WERI-Rb-1 (cell line): ENCODE results near the gene MAST4.

Experiments used
- DNase-seq: peaks from one replicate; pipeline ENCODE4 v3.0.0-alpha.2; 2020
- H3K27ac ChIP-seq: fragments of 250-450 bp; sonication (Bioruptor Pico); 2 replicates; pipeline ENCODE4 v1.5.1; 2020; ENCODE audit warnings: mild to moderate bottlenecking, moderate library complexity
- H3K27me3 ChIP-seq: fragments of 250-450 bp; sonication (Bioruptor Pico); 2 replicates; pipeline ENCODE4 v1.5.1; 2021; ENCODE audit warnings: mild to moderate bottlenecking, low read depth, moderate library complexity; ENCODE audit not compliant: insufficient read depth, severe bottlenecking
- H3K36me3 ChIP-seq: fragments of 250-450 bp; sonication (Bioruptor Pico); 2 replicates; pipeline ENCODE4 v1.5.1; 2020; ENCODE audit warnings: mild to moderate bottlenecking, moderate library complexity
- H3K4me3 ChIP-seq: 2 replicates; pipeline ENCODE4 v1.5.1; 2011; ENCODE audit warnings: low read depth, mild to moderate bottlenecking, control low read depth, low read length
- H3K9me3 ChIP-seq: fragments of 250-450 bp; sonication (Bioruptor Pico); 2 replicates; pipeline ENCODE4 v1.5.1; 2021; ENCODE audit warnings: mild to moderate bottlenecking, moderate library complexity; ENCODE audit not compliant: severe bottlenecking
- CTCF ChIP-seq: IDR thresholded peaks from 2 replicates; pipeline ENCODE4 v1.5.1; 2011; ENCODE audit warnings: low read depth, mild to moderate bottlenecking, control low read depth, inconsistent platforms, low read length

Gene MAST4

GRCh38 chr5:66639037-66639436, 42.8 kb downstream of the MAST4 start:
- no peaks in the 10 kb centered on the region for H3K9me3 ChIP-seq
- no peak for TF ChIP-seq CTCF
- no peaks in the 10 kb centered on the region for H3K27me3 ChIP-seq
- no peak for DNase-seq
- H3K36me3 ChIP-seq = no peaks in the 10 kb centered on the region
- no peak overlapping the region for H3K4me3 ChIP-seq
- no peak overlapping the region for H3K27ac ChIP-seq

GRCh38 chr5:66642538-66642937, 46.3 kb downstream of the MAST4 start:
- no peak overlapping the region for H3K4me3 ChIP-seq
- no peak for DNase-seq
- no peak for TF ChIP-seq CTCF
- no peaks in the 10 kb centered on the region for H3K36me3 ChIP-seq
- H3K27me3 ChIP-seq = no peaks in the 10 kb centered on the region
- no peaks in the 10 kb centered on the region for H3K9me3 ChIP-seq
- H3K27ac ChIP-seq = no peak overlapping the region

GRCh38 chr5:66643387-66643786, 47.2 kb downstream of the MAST4 start:
- Histone ChIP-seq H3K27ac (no peak overlapping the region), H3K4me3 (no peak overlapping the region), H3K9me3 (no peaks in the 10 kb centered on the region), H3K27me3 (no peaks in the 10 kb centered on the region), H3K36me3 (no peaks in the 10 kb centered on the region)
- no peak for DNase-seq
- no peak for TF ChIP-seq CTCF

GRCh38 chr5:66644111-66644510, 47.9 kb downstream of the MAST4 start:
- Histone ChIP-seq H3K4me3 (no peak overlapping the region), H3K27me3 (no peaks in the 10 kb centered on the region), H3K27ac (no peak overlapping the region), H3K36me3 (no peaks in the 10 kb centered on the region), H3K9me3 (no peaks in the 10 kb centered on the region)
- no peak for DNase-seq
- no peak for TF ChIP-seq CTCF

- Histone ChIP-seq H3K27ac (no peak overlapping the region), H3K27me3 (no peaks in the 10 kb centered on the region), H3K4me3 (no peak overlapping the region), H3K9me3 (no peaks in the 10 kb centered on the region), H3K36me3 (no peaks in the 10 kb centered on the region)
- no peak for DNase-seq
- TF ChIP-seq CTCF = no peak
These were observed 48.8 kb downstream of the MAST4 start for GRCh38 chr5:66645039-66645438.

- DNase-seq = no peak
- H3K9me3 ChIP-seq = no peaks in the 10 kb centered on the region
These were observed 50.4 kb downstream of the MAST4 start for GRCh38 chr5:66646570-66646969.

More at GRCh38 chr5:66646570-66646969, 50.4 kb downstream of the MAST4 start:
- H3K4me3 ChIP-seq = no peak overlapping the region
- no peak overlapping the region for H3K27ac ChIP-seq
- no peaks in the 10 kb centered on the region for H3K36me3 ChIP-seq
- H3K27me3 ChIP-seq = no peaks in the 10 kb centered on the region
- no peak for TF ChIP-seq CTCF
